C4-2B (cell line): ENCODE results near the gene SEMA3C.

ENCODE experiments used
- ZFX ChIP-seq: fragments of 450-650 bp; IDR thresholded peaks from 2 replicates; pipeline ENCODE4 v1.6.1; 2017
- TF ChIP-seq, protein P1 (sequence below): fragments of 450-650 bp; conservative IDR thresholded peaks from 2 replicates; pipeline ENCODE4 v1.5.1; 2017; ENCODE audit warnings: mild to moderate bottlenecking

DNA sequence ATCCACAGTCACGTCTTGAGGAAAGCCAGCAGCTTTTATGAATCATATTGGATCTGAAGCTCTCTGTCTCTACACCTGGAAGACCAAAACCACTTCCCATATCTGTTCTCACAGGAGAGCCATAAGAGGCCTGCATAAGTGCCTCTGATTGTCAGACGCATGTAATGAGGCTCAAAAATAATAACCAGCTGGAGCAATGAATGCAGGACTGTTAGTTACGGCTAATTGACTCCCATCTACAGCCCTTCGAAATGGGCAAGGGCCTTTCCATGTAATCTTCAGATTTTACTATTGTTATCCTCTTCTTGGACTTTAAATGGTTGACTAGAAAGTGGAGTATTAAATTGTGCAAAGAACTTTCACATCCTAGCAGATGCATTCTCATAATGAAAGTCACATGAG is 4.4 kb upstream of the SEMA3C start:
- TF ChIP-seq, protein P1, sequence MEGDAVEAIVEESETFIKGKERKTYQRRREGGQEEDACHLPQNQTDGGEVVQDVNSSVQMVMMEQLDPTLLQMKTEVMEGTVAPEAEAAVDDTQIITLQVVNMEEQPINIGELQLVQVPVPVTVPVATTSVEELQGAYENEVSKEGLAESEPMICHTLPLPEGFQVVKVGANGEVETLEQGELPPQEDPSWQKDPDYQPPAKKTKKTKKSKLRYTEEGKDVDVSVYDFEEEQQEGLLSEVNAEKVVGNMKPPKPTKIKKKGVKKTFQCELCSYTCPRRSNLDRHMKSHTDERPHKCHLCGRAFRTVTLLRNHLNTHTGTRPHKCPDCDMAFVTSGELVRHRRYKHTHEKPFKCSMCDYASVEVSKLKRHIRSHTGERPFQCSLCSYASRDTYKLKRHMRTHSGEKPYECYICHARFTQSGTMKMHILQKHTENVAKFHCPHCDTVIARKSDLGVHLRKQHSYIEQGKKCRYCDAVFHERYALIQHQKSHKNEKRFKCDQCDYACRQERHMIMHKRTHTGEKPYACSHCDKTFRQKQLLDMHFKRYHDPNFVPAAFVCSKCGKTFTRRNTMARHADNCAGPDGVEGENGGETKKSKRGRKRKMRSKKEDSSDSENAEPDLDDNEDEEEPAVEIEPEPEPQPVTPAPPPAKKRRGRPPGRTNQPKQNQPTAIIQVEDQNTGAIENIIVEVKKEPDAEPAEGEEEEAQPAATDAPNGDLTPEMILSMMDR: no peak
- TF ChIP-seq ZFX: no peak
